DMS 273 treated with DMSO at 0.1 percent for 48 hours (cell line): Measurements from ENCODE around the gene AK9.

ENCODE experiments used
- DNase-seq: peaks from one replicate; lab custom pipeline; 2025; lab: John Stamatoyannopoulos, UW

AK9 gene

DNA sequence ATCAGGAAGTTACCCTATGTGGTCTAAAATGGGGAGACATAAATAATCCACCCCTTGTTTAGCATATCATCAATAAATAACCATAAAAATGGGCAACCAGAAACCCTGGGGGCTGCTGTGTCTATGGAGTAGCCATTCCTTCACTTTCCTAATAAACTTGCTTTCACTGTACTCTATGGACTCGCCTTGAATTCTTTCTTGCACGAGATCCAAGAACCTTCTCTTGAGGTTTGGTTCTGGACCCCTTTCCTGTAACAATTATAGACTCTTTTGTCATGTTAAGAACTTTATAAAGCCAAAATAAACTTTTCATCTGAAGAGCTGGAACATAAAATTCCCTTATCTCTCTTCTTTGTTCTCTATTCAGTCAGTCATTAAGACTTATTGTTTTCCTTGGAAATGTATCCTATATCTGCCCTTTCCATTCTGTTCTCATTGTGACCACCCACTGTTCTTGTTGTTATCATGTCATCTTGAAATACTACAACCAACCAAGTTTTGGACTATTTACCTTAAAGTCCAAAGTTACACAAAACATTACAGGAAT, 178.7 kb downstream of the AK9 start:
- DNase-seq: no peak

DNA sequence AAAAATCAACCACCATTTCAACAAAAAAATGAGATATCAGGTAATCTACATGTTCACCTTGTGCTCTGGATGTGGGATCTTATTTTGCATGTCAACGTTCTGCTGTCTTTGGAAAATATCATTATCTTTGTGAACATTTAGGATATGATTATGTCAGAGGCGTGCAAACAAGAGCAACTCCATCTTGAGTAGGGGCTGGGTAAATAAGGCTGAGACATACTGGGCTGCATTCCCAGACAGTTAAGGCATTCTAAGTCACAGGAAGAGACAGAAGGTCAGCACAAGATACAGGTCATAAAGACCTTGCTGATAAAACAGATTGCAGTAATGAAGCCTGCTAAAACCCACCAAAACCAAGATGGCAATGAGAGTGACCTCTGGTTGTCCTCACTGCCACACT, 179.2 kb downstream of the AK9 start:
- no peak for DNase-seq

DNA sequence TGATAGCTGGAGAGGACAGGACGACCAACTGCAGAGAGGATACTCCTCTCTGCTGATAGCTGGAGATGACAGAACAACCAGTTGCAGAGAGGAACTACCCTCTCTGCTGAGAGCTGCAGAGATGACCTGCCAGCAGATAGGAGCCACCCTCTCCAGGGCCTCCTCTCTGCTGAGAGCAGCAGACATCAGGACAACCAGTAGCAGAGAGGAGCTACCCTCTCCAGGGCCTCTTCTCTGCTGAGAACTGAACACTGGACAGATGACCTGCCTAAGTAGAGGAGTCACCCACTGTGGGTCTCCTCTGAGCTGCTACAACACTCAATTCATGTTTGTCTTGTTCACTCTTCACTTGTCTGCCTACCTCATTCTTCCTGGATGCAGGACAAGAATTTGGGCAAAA, 180.6 kb downstream of the AK9 start:
- DNase-seq: no peak

DNA sequence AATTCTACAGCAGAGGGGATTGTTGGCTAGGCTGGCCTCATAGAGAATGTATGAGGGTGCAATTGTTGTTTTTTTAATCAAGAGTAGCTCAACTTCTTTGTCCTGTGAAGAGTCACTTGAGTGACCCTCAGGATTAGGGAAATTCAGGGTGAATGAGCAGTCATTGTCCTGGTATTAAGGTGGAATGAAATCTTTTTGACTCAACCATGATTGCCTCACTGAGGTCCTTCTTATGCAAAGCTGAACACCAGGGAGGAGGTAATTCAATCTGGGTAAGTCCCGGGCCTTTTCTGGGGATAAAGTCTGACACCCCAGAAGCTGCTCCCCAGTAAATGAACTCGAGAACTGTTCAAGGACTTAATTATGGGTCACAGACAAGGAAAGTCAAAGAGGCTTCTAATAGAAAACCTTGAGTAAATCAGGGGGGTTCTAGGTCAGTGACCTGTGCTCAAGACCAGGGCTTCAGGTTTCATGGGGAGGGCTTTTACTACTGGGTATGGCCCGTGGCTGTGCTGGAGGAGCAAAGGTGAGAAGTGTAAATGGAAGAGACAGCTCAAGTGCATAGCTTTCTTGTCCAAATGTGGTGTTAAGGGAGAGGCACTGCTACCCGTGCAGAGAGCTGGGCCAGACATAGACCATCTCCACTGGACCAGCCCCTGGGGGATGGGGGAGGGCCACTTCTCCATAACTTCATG, 182.7 kb downstream of the AK9 start:
- no peak for DNase-seq

DNA sequence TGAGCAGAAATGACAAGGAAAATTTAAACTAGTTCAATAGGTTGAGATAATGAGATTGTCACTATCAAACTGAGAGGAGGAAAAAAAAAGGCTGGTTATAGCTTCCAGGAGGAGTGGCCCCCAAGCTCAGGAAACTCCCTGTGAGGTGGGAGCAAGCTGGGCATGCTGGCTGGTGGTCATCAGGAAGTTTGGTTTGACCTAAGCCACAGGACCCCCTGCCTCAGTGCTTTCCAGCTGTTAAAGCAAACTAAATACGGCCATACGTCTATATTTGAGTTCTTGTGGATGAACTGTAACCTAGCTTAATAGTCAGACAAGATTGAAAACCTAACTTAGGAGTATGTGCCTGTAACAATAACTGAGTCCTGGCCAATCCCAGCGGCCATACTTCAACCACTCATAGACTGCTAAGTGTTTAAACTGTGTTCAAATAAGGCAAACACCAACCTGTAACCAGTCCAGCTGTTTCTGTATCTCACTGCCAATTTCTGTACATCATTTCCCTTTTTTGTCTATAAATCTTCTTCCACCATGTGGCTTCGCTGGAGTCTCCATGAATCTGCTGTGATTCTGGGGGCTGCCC, 183.4 kb downstream of the AK9 start:
- DNase-seq: no peak

DNA sequence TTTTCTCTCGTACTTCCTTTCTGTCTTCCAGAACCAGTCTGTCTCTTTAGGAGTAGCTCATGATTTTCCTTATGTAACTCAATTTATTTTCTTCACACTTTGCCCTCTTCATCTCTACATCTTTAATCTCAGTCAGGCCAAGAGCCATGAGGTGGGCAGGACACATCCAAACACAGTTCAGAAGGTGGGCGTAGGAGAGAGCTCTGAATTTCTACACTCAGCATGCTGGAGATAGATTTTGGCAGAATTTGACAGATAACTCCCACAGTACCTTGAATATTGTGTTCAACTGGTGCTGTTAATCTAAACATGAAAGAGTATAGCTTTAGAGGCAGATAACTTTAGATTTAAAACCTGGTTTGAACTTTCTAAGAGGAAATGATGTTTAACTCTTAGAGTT, 184.2 kb downstream of the AK9 start:
- no peak for DNase-seq

DNA sequence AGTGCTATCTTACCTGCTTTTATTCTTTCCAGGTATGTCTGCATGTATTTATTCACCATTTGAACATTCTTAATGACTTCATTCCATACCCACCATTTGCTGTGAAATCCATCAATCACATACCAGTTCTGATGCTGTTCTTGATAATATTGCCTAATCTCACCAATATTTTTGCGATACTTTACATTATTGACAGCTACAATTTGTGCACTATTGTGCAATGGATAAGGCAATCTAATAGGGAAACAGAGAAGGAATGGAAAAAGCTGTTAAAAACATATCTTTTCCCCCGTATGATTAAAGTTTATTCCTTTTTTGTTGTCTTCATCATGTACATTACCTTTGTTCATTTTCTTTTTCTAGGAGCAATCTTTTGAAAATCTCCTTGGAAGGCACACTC, 184.7 kb downstream of the AK9 start:
- no peak for DNase-seq

DNA sequence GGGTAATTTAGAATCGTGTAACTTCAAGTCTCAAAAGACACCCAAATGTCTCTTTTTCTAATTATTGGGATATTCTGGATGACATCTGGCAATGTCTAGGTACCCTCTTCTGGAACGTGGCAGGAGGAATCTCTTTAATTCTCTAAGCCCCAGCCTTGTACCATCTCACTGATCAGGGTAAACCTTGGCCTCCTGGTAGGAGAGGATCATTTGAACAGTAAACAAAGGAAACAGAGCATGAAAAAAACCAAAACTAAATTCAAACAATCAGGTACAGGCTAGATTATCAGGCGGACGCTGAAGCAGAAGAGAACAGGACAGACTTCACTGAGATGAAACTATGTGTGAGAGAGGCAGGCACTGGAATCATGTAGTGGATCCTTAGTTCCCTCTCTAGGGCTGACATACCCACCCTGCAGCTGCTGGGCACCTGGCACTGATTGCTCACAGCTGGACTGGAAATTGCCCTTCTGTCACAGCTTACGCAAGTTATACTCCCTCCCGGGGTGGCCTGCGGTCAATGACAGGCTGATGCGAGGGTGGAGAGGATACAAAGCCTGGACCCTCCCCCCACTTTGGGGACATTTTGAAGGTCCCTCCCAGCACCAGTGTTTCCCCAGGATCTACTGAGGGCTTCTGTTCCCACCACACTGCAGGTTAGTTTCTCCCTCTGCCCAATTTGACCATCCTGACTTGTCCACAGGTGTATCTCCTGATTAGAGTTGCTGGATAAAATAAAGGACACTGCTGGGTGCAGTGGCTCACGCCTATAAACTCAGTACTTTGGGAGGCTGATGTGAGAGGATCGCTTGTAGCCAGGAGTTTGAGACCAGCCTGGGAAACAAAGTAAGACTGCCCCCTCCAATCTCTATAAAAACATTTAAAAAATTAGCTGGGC, 187.4 kb downstream of the AK9 start:
- no peak for DNase-seq

DNA sequence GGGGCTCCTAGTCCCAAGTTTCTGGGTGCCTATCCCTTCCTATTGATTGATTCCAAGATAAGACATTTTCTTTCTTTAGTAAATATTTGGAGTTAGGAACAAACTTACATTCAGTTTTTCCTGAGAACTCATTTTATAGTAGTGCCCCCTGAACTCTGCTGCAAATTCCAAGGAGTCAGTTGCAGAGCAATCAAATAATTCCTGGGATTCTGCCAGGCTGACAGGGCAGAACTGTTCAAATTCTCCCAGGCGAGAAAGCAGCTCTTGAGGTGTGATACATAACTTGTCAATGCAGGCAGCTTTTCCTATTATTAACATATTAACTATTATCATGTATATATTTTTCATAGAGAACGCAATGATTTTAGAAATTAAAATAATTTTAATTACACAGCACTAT, 192.1 kb downstream of the AK9 start:
- no peak for DNase-seq

DNA sequence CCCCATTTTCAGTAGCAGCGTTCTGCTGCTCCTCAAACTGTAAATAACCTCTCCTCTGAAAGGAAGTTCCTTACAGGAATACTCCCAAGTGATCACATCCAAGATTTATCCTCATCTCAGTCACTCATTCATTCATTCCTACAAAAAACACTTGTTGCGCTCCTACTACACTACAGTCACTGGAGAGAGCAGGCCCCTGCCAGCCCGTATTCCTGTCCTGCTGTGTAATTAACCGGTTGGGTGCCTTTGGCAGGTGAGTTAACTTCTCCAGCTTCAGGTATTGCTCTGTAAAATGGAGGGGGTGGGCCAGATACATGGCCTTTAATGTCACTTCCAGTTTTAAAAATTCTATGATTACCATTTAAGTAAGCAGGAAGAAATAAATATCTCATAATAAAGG, 192.9 kb downstream of the AK9 start:
- DNase-seq: no peak

DNA sequence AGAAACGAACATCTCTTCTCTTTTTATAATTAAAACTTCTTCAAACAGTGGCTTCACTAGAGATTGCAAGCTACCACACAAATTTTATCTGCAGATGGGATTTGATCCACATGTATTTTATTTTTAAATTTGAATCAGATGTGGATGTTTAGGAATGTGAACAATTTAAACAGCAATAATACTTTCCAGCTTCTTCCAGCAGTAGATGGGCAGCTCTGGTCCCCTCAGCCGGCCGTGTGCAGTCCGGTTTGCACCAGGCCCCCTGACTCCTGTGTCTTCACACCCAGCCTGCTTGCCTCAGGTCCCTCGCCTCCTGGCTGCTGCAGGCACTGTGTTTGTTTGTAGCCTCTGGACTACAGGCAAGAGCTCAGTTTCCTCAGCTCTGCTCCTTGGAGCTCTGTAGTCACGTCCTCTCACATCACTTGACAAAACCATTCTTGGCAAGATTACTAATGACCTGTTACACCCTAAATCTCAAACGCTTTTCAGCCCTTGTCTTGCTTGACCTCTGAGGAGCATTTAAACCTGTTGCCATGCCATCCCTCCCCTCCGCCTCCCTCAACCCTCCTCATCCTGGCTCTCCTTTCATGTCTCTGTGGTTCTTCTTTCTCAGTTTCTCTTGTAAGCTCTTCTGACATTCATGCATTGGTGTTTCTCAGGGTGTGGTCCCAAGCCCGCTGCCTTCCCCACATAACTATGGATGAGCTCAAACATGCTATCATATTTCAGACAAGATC, 194.8 kb downstream of the AK9 start:
- DNase-seq: no peak

DNA sequence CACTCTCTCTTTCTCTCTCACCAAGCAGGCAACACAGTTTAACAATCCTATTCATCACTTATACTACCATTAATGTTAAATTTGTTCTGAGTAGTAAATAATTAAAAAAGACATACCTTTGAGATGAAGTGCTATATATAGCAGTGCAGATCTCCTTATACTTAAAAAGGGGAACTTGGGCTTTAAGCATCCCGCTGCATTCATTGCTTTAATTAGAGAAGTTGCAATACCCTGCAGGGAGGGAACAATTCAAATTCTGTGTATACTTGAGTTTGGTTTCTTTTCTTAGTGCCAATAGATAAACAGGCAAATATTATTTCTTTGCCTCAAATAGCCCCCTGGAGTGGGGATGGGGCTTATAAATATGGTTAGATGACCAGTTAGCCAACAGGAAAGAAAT, 197.1 kb downstream of the AK9 start:
- no peak for DNase-seq

DNA sequence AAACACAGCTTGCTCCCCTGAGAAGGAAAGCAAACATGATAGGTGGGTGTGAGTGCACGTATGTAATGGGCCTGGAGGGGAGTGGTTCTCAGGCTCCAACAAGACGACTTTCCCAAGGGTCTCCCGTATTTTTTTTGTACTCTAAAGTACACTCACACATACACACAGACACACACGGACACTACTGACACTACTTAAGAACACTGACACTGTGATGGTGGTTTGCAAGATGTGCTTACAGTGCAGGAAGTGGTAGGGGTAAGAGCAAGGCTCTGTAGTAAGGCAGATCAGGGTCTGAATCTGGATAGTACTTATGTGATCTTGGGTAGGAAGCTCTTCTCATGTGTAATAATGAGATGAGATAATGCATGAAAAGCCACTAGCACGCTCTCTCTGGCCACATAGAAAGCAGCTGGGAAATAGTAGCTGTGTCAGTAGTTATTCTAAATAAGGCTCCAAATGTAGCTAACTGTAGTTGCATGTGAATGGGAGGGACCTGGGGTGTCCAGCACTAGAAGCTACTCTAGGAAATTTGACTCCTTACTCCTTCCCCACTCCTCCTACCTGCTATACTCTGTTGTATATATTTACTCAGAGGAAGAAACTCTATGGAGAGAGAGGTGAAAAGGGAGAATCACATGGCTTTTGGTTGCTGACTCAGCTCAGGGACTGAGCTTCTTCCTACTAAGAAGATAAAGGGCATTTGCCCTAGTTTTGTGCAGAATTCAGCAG, 199.6 kb downstream of the AK9 start:
- DNase-seq: no peak

DNA sequence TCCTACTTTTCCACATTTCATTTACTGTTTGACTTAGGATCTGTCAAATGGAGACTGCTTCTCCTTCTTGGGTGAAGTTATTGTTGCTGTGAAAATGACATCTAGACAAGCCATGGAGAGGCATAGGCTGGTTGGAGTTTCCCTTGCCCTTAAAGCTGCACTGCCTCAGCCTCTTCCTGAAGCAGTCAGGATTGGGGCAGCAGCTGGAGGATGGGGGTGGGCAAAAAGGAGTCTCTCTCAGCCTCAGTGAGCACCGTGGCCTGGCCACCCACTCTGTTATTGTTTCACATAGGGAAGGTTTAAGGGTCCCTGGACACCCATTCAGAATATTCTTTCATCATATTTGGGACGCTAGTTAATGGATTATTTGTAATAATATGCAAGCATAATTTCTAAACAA, 200.3 kb downstream of the AK9 start:
- no peak for DNase-seq

DNA sequence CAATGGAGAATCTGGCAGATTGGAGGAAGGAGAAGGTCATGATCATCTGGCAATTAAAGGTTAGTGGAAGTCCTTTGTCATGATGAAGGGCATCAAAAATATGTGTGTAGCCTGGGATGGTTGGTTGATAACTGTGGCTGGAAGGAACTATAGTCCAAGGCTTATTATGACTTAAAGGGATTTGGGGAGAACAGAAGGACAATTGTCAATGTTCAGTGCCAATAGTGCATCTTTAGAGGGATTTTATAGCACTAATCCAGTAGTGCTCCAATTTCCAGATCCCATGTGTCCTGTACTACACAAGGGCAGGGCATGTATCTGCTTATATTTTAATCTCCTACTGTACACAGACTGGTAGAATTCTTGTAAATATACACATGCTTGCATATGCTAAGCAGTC, 203.0 kb downstream of the AK9 start:
- no peak for DNase-seq

DNA sequence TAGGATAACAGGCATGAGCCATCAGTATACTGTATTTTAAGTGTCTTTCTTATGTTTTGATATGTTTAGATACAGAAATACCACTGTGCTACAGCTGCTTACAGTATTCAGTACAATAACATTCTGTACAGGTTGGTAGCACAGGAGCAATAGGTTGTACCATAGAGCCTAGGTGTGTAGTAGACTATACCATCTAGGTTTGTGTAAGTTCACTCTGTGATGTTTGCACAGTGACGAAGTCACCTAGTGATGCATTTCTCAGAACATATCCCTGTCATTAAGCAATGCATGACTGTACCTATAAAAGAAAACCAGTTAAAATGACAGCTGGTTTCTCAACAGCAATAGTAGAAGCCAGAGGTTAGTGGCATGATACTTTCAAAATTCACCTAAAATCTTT, 204.9 kb downstream of the AK9 start:
- no peak for DNase-seq

DNA sequence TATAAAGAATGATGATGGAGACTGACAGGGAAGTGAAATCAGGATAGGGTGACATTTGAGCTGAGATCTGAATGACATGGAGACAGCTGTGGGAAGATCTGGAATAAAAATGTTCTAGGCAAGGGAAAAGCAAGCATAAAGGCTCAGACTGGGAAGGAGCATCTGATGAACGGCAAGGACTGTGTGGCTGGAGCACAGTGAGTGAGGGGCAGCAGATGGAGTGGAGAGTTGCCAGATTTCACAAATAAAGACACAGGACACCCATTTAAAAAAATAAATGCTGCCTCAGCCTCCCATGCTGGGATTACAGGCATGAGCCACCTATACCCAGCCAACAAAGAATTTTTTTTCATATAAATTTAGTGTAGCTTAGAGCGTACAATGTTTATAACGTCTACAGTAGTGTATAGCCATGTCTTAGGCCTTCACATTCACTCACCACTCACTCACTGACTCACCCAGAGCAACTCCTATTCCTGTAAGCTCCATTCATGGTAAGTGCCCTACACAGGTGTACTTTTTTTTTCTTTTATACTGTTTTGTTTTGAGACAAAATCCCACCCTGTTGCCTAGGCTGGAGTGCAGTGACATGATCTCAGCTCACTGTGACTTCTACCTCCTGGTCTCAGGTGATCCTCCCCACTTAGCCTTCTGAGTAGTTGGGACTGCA, 205.6 kb downstream of the AK9 start:
- DNase-seq: peak; percentile 33

DNA sequence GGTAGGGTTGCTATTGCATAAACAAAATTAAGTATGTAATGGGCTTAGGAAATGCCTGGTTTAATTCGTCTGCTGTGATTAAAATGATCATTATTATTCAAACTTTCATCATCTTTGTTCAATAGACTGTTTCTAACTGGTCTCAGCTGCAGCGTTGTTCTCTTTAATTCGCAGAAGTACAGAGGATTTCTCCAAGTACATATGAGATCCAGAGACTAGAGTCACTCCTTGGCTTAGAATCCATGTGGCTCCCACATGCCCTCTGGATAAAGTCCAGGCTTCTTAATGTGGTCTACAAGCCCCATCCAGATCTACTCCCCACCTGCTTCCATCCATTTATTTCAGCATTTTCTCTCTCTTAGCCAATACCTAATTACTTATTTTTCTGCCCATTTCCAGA, 206.9 kb downstream of the AK9 start:
- DNase-seq: no peak

DNA sequence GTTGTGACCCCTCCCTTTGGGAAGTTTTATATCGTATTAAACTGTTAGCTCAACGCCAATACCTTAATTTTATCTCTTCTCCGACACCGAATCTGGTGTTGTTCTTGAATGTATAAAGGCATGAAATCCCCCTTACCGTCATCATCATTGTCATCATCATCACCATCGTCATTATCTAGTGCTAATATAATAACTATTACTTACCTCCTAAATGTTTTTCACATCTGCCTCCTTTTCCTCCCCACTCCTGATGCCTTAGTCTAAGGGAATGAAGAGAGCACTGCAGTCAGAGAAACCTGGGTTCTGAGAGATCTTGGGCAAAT, 207.3 kb downstream of the AK9 start:
- DNase-seq: no peak

DNA sequence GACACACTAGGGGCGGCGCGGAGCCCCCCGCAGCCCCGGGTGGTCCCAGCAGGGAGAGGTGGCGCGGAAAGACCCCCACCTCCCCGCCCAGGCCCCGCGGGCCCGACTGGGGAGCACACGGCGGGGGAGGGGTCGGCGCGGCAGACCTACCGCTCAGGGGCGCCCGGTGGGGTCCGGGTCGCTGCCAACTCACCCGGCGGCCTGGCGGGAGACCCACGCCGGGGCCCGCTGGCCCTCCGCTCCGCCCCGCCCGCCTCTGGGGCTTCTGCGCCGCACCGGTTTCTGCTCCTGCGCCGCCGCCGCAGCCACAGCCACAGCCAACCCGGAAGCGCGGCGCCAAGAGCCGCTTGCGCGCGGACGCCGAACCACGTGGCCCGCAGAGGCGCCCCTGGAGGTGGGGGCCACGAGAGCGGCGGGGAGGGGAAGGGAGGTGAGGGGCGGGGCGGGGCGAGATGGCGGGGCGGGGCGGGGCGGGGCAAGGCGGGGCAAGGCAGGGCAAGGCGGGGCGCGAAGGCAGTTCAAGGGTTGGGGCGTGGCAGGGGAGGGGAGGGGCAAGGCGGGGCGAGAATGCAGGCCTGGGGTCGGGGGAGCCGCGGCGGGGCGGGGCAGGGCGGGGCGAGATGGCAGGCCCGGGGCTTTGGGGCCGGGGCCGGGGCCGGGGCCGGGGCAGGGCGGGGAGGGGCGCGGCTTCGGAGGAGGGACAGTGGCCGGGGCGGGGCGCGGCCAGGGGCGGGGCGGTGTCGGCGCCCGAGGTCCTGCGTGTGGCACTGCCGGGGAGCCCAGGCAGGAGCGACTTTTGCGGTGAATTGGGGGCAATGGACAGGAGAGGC, 207.9 kb downstream of the AK9 start, which contains the start of gene ZBTB24:
Gene ZBTB24, minus strand, starts transcription at position 315 of the 830 bp plus-strand sequence. CDS start 1,193 bp downstream, outside the sequence.
- peak; percentile 62 for DNase-seq
